Esophagus squamous epithelium (tissue), 5 donors: ENCODE measurements around the gene TRPV6. TPM values are rescaled to one million over a fixed set of nuclear protein-coding genes. Genes with fewer than 3 reads are reported as not detected.
A peak's percentile ranks its signal among the peaks of the same experiment; 100 is the strongest.

ENCODE experiments used
- DNase-seq: peaks from one replicate; lab custom pipeline; 2025; lab: John Stamatoyannopoulos, UW
- H3K27ac ChIP-seq, 4 donors: fragments of 200-600 bp; sonication (generic); one replicate each; pipeline ENCODE4 v1.5.1; 2016 to 2019; ENCODE audit warnings: mild to moderate bottlenecking in 1 of 4
- H3K27me3 ChIP-seq, 4 donors: fragments of 200-600 bp; sonication (generic); 1 replicate in 3 of 4; 2 replicates in 1 of 4; pipeline versions ENCODE4 v1.5.1 to v1.6.0; 2017 to 2021; ENCODE audit warnings: antibody characterized with exemption in 1 of 4
- H3K36me3 ChIP-seq, 3 donors: fragments of 200-600 bp; sonication (generic); one replicate each; pipeline ENCODE4 v1.5.1; 2016 to 2019
- H3K4me1 ChIP-seq, 3 donors: fragments of 200-600 bp; sonication (generic); one replicate each; pipeline ENCODE4 v1.5.1; 2017 to 2019
- H3K4me3 ChIP-seq, 4 donors: fragments of 200-600 bp; sonication (generic); 1 replicate in 3 of 4; 2 replicates in 1 of 4; pipeline ENCODE4 v1.5.1; 2016 to 2019; ENCODE audit warnings: mild to moderate bottlenecking in 2 of 4, moderate library complexity in 1 of 4
- H3K9me3 ChIP-seq, 3 donors: fragments of 200-600 bp; sonication (generic); one replicate each; pipeline ENCODE4 v1.5.1; 2016 to 2019
- CTCF ChIP-seq, 6 experiments: fragments of 450-650 bp in 4 of 6; fragments of 200-600 bp in 2 of 6; sonication (generic) in 2 of 6; IDR thresholded peaks; one replicate each; pipeline ENCODE4 v1.5.1; 2016 to 2019; ENCODE audit warnings: antibody characterized with exemption in 6 of 6, mild to moderate bottlenecking in 4 of 6, moderate library complexity in 4 of 6
- POLR2A ChIP-seq, 4 donors: fragments of 450-650 bp; IDR thresholded peaks; one replicate each; pipeline ENCODE4 v1.6.1; 2017; ENCODE audit warnings: antibody characterized with exemption in 4 of 4, mild to moderate bottlenecking in 4 of 4, moderate library complexity in 3 of 4
- WGBS, 2 donors: methylation state at CpG; one replicate each; pipeline ENCODE4 v1.1.5; 2018; 5-methylcytosine and 5-hydroxymethylcytosine counted together
- intact Hi-C: fragments of 100-400 bp; cut with DNase I; formaldehyde crosslinking; loops from one replicate; pipeline ENCODE4 v1.15.0; 2022
- total RNA-seq, 4 donors: library from RNA; depleted of rRNA; stranded (reverse); fragments of >200 nt; gene quantifications; one replicate each; pipeline ENCODE4 v1.1.0, GENCODE V29; 2016
- donor health status: DM: yes; HTN: yes; CAD: no.

Gene TRPV6
- total RNA-seq, 4 donors from 2014 or later, result 0.79 to 6.9 (median 4.5) TPM

GRCh38 chr7:142866361-142867096 lies 19.0 kb downstream of the TRPV6 start:
- no peak overlapping the region for H3K4me3 ChIP-seq
- TF ChIP-seq CTCF (IDR thresholded peaks at IDR 0.05) (peak in 5 of 6 experiments; percentile 50 to 65 (median 56)), POLR2A (IDR thresholded peaks at IDR 0.05) (no peak)
- no peak overlapping the region for H3K27ac ChIP-seq
- H3K9me3 ChIP-seq, result no peaks in the 10 kb centered on the region
- peaks cover 0 to 22% (median 8%) of the 10 kb centered on the region in 3 donors for H3K4me1 ChIP-seq
- H3K36me3 ChIP-seq, result peaks cover 0 to 82% (median 0%) of the 10 kb centered on the region in 3 donors
- 56 to 79% methylated on average over 5 to 13 of the region's 18 CpGs for WGBS, 2 donors
- intact Hi-C loops, result no loop called here
- no peak for DNase-seq
- no peaks in the 10 kb centered on the region for H3K27me3 ChIP-seq

- DNase-seq, result no peak
- no peaks in the 10 kb centered on the region for H3K9me3 ChIP-seq
- H3K27me3 ChIP-seq, result no peaks in the 10 kb centered on the region
- H3K4me1 ChIP-seq, result peaks cover 0 to 22% (median 8%) of the 10 kb centered on the region in 3 donors
- WGBS, 2 donors, result 14 to 60% methylated on average over 2 of the region's 13 CpGs
- TF ChIP-seq CTCF (IDR thresholded peaks at IDR 0.05) (no peak), POLR2A (IDR thresholded peaks at IDR 0.05) (no peak)
- H3K27ac ChIP-seq, result no peak overlapping the region
- no peak overlapping the region for H3K4me3 ChIP-seq
- intact Hi-C loops, result no loop called here
- H3K36me3 ChIP-seq, result peaks cover 0 to 82% (median 0%) of the 10 kb centered on the region in 3 donors
Measured at GRCh38 chr7:142865766-142866165, 19.8 kb downstream of the TRPV6 start.

GRCh38 chr7:142864980-142865747 lies 20.4 kb downstream of the TRPV6 start:
- no peak overlapping the region for H3K4me3 ChIP-seq
- H3K27me3 ChIP-seq, result no peaks in the 10 kb centered on the region
- H3K27ac ChIP-seq, result no peak overlapping the region
- H3K9me3 ChIP-seq, result no peaks in the 10 kb centered on the region
- no peak for DNase-seq
- peaks cover 0 to 79% (median 0%) of the 10 kb centered on the region in 3 donors for H3K36me3 ChIP-seq
- H3K4me1 ChIP-seq, result peaks cover 0 to 26% (median 8%) of the 10 kb centered on the region in 3 donors
- WGBS, 2 donors, result 44 to 45% methylated on average over 6 to 13 of the region's 14 CpGs
- TF ChIP-seq CTCF (IDR thresholded peaks at IDR 0.05) (no peak), POLR2A (IDR thresholded peaks at IDR 0.05) (no peak)
- intact Hi-C loops, result no loop called here

GRCh38 chr7:142863891-142864685 lies 21.5 kb downstream of the TRPV6 start:
- Histone ChIP-seq H3K27me3 (no peaks in the 10 kb centered on the region), H3K4me1 (peaks cover 4 to 34% (median 8%) of the 10 kb centered on the region in 3 donors), H3K9me3 (no peaks in the 10 kb centered on the region), H3K27ac (no peak overlapping the region), H3K36me3 (peaks cover 0 to 68% (median 0%) of the 10 kb centered on the region in 3 donors), H3K4me3 (no peak overlapping the region)
- intact Hi-C loops, result no loop called here
- TF ChIP-seq POLR2A (IDR thresholded peaks at IDR 0.05) (no peak), CTCF (IDR thresholded peaks at IDR 0.05) (no peak)
- 85 to 88% methylated on average over 13 to 19 of the region's 37 CpGs for WGBS, 2 donors
- DNase-seq, result no peak
